NCI-H1694 treated with DMSO at 0.1 percent for 48 hours (cell line): ENCODE results near the gene TMOD1.
"Not testable (repeated sequence)": the region's sequence is repeated elsewhere in the genome, so short reads cannot be mapped to it uniquely, and the experiment has no call there.

Source experiments
- DNase-seq: peaks from one replicate; lab custom pipeline; 2025; lab: John Stamatoyannopoulos, UW

Gene TMOD1

DNA sequence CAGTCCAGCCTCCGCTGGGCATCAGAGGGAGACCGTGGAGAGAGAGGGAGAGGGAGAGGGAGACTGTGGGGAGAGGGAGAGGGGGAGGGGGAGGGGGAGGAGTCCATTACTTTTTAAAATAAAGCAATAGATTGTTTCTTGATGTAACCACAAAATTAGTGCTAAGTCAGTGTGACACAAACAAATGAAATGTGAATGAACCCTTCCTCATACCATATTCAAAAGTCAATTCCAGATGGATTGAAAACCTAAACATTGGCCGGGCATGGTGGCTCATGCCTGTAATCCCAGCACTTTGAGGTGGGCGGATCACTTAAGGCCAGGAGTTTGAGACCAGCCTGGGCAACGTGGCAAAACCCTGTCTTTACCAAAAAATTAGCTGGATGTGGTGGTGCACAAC lies 2.6 kb upstream of the TMOD1 start:
- not testable (repeated sequence) for DNase-seq

DNA sequence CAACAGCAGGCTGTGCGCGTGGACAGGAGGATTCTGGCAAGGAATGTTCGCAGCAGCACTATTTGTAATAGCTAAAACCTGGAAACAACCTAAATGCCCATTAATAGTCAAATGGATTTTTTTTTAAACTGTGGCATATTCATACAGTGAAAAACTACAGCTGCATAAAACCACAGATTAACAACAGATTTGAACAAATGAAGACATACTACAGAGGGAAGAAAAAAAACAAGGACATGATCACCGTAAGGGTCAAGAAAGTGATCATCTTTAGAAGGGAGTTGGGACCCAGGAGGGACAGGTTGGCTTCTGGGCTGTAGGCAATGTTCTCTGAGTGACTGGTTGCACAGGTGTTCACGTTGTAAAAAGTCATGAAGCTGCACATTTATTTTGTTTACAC lies 1.2 kb upstream of the TMOD1 start:
- no peak for DNase-seq

GRCh38 chr9:97500765-97501176 lies 695 bp upstream of the TMOD1 start:
- no peak for DNase-seq

- no peak for DNase-seq
Measured at GRCh38 chr9:97501972-97502221, 431 bp downstream of the TMOD1 start.

- no peak for DNase-seq
Measured at GRCh38 chr9:97502222-97502983, 937 bp downstream of the TMOD1 start.

GRCh38 chr9:97502984-97503861 lies 1.8 kb downstream of the TMOD1 start:
- no peak for DNase-seq

- DNase-seq, result no peak
Measured at GRCh38 chr9:97503862-97504210, 2.4 kb downstream of the TMOD1 start.

DNA sequence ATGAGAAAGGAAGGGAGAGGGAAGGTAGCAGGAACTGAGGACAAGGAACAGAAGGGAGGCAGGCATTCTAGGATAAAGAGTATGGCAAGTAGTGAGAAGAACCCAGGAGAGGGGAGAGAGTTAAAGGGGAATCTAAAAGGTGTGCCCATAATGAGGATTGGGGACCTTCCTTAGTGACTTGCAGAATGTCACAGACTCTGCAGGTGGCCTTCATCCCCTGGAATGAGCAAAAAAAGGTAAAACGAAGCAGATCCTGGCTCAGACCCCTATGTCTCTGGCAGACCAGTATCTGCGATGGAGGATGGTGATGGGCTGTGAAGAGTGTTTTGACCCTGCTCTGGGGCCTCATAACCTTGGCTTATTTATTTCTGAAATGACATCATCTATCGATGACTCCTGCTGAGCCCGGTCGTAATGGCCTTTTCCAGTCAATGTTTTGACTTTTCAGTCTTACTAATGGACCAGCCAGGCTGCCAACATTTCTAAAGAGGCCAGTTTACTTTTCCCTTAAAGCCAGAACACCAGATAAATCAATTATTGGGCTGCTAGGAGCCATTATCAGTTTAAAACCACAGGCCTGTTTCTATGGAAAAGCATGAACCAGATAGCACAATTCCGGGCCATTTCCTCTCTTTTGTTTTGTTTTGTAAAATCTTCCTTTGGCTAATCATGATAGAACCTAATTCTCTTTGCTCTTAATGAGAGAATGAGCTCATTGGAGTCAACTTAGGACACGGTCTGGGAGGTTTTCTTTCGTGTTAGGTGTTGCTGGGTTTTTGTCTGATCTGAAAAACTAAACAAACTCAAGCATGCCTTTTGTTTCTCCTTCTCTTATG lies 3.1 kb downstream of the TMOD1 start:
- DNase-seq, result no peak

DNA sequence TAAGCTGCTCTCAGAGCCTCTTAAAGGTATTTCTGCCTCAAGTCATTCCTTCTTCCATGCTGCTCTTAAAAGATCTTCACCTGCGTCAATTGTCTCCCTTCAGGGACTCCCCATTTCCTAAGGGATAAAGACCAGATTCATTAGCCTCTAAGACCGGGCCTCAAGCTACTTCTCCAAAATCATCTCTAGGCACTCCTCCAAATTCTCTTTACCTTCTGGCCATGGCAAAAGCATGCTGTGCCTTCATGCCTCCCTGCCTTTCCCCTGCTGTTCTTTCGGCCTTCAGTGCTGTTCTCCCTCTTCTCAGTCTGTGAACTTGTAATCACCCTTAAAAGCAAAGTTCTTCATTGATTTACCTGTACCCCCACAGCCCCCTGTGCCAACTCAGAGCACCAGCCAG lies 4.4 kb downstream of the TMOD1 start:
- DNase-seq, result no peak

DNA sequence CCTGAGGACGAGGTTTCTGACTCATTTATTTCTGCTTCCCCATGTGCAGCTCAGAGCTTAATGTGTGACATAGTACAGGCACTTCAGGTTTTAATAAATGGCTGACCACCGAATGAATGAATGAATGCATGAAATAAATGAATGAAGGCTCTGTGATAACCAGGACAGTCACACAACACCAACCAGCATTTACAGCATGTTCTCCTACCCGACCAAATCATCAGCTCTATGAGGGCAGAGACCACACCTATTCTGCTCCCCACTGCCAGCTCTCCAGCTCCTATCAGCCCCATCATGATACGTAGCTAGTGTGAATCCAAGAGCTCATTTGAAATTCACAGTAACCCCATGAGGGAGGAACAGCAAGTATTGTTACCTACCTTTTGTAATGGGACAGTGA lies 4.8 kb downstream of the TMOD1 start:
- no peak for DNase-seq

GRCh38 chr9:97506787-97507186 lies 5.3 kb downstream of the TMOD1 start:
- DNase-seq, result no peak

- DNase-seq, result no peak
Measured at GRCh38 chr9:97507428-97507984, 6.0 kb downstream of the TMOD1 start.

- DNase-seq, result no peak
Measured at GRCh38 chr9:97508852-97509251, 7.4 kb downstream of the TMOD1 start.

DNA sequence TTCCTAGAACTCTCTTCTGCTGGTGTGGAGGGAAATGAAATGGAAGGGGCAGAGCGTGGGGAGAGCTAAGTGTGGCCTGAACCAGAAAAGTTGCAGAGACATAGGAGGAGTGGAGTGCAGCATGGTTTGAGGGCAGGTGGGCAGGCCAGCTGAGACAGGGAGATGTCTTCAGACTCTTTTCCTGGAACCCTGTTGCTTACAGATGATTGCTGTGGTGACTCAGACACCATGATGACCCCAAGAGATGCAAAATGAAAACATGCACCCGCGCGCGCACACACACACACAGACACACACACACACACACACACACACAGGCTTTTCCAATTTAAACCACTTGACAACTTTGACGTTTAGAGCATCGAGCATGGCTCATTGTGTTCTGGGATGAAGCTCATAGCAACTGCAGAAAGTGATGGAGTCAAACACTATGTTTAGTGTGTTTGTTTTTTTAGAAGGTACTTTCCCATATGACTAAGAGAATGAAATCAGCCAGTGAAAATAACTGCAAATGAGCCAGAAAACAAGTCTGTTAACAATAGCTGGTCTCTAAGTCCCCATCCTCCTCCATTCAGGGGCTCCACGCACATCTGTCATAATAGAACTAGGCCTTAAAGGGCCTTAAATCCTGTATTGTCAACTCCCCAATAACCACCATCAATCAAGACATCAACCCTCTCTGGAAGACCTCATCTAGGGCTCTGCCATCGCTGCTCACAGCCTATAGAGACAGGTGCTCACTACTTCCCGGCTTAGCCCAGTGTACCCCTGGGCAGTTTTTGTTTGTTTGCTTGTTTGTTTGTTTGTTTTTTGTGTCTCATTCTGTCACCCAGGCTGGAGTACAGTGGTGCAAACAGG lies 9.6 kb downstream of the TMOD1 start:
- no peak for DNase-seq

DNA sequence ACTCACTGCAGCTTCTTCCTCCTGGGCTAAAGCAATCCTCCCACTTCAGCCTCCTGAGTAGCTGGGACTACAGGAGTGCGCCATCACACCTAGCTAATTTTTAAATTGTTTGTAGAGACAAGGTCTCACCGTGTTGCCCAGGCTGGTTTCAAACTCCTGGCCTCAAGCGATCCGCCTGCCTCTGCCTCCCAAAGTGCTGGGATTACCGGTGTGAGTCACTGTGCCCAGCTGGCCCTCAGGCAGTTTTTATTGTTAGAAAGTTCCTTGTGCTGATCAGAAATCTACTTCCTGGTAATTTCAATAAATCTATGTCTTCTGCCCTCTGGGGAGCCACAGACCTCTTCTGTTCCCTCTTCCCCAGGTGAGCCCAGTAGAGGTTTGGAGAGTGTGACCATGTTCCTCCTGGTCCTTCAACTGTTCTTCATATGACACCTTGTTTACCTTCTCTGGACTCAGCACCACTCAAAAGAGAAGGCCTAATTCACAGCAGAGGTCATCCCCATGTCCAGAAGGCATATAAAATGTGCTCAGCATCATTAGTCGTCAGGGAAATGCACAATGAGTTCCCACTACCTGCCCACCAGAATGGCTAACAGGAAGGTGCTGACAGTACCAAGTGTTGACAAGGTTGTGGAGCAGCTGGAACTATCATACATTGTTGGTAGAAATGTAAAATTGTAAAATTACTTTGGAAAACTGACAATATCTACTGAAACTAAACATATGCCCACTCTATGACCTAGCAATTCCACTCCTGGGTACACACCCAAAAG lies 10.4 kb downstream of the TMOD1 start:
- DNase-seq, result no peak

DNA sequence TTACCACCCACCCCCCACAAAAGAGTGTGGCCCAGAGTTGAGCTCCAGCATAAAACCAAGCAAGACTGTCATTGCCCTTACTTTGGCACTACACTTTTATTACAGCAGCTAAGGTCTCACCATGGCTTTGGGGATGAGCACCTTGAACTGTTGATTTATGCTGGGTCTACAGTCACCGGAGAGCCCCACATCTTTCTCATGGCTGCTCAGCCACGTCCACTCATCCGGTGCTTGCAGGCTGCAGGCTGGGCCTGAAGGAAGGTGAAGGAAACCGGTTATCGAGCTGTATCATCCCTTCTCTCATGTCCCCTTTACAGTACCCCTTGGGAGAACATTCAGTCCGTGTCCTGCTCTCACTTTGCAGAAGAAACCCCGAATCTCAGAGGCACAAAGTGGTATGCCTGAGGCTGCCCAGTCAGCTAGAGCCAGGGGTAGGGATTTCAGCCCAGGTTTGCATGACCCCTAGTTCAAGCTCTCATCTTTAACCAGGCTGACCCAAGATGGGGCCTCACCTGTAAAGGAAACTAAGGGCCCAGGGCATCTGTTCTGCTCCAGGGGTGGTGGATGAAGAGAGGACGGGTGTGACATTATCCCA lies 11.6 kb downstream of the TMOD1 start:
- no peak for DNase-seq

DNA sequence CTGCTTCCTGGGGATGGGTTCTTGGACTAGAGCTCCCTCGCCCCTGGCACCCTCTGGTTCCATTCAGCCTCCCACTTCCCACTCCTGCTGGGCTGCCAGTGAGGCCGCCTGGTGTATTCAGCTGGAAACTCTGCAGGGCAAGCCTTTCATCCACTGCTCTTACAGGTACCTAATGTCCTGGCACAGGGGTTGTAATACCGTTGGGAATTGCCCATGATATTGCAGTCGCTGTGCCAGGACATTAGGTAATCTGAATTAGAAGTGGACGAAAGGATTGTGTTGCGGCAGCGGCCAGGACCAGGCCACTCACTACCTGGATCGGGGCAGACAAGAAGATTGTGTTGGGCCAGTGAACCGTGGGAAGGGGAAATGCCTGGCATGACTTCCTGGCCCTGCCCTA lies 13.1 kb downstream of the TMOD1 start:
- no peak for DNase-seq

DNA sequence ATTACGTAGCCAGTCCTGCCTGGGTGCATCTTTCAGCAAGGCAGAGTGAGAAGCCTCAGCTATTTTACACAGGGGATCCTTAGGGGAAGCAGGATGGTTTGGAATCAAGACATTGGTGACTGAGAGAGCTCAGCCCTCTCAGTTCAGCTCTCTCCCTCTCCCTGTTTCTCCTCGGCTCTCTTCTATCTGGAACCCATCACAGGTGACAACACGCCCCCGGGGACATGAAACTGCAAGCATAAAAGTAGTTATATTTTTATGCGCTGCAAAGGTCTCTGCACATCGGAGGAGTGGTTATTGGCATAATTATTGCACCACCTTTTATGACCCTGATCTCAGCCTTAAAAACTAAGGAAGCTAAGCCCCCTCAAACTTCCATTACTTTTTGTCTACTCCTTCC lies 14.2 kb downstream of the TMOD1 start:
- DNase-seq, result no peak

- no peak for DNase-seq
Measured at GRCh38 chr9:97516111-97516510, 14.6 kb downstream of the TMOD1 start.

DNA sequence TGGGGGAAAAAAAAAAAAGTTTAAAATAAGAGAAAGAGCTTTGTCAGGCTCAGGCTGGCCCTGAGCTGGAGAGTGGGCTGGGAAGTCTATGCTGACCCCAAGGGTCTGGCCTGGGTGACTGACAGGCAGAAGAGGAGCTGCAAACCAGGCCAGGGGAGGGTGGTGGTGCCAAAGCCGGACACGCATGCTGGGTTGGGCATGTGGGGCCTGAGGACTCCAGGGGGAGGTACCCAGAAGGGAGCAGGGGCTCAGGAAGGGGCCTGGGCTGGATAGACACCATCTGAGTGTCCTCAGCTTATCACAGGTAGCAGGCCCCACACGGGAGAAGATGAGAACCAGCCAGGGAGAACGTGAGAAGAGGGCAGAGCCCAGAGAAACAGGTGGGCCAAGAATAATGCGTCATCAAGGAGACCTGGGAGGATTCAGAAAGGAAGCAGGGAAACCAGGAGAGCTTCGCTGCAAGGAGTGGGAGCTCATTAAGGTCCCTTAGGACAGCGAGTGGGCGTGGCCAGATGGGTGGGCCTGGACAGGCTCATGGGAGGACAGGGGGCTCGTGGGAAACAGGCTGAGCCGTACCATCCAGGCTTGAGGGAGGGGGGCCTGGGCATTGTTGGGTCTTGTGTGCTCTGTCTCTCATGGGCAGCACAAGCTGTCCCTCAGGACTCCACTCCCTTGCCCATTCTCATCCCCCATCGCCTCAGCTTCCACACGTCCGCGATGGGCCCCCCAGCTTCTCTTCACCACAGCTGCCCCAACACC lies 16.0 kb downstream of the TMOD1 start:
- no peak for DNase-seq
